Epithelial cell of esophagus (primary cell): ENCODE measurements around the gene POLR1D.
"Not testable (repeated sequence)": the region's sequence is repeated elsewhere in the genome, so short reads cannot be mapped to it uniquely, and the experiment has no call there.

Experiments
- DNase-seq: peaks from one replicate; pipeline ENCODE4 v3.0.0; 2010; ENCODE audit warnings: low read depth
- H3K4me3 ChIP-seq: 2 replicates; pipeline ENCODE4 v1.5.1; 2011; ENCODE audit warnings: mild to moderate bottlenecking, low read length, control low read depth
- TF ChIP-seq, protein P1 (sequence below): IDR thresholded peaks from 2 replicates; pipeline ENCODE4 v1.5.1; 2011; ENCODE audit warnings: low read depth, mild to moderate bottlenecking, low read length, control low read depth, inconsistent platforms; ENCODE audit not compliant: insufficient read depth; ENCODE audit errors: missing control alignments

Gene POLR1D

GRCh38 chr13:27622881-27623280, 1.2 kb downstream of the POLR1D start:
- H3K4me3 ChIP-seq = peak overlapping the region; percentile 83
- TF ChIP-seq, protein P1, sequence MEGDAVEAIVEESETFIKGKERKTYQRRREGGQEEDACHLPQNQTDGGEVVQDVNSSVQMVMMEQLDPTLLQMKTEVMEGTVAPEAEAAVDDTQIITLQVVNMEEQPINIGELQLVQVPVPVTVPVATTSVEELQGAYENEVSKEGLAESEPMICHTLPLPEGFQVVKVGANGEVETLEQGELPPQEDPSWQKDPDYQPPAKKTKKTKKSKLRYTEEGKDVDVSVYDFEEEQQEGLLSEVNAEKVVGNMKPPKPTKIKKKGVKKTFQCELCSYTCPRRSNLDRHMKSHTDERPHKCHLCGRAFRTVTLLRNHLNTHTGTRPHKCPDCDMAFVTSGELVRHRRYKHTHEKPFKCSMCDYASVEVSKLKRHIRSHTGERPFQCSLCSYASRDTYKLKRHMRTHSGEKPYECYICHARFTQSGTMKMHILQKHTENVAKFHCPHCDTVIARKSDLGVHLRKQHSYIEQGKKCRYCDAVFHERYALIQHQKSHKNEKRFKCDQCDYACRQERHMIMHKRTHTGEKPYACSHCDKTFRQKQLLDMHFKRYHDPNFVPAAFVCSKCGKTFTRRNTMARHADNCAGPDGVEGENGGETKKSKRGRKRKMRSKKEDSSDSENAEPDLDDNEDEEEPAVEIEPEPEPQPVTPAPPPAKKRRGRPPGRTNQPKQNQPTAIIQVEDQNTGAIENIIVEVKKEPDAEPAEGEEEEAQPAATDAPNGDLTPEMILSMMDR = no peak
- DNase-seq = no peak

DNA sequence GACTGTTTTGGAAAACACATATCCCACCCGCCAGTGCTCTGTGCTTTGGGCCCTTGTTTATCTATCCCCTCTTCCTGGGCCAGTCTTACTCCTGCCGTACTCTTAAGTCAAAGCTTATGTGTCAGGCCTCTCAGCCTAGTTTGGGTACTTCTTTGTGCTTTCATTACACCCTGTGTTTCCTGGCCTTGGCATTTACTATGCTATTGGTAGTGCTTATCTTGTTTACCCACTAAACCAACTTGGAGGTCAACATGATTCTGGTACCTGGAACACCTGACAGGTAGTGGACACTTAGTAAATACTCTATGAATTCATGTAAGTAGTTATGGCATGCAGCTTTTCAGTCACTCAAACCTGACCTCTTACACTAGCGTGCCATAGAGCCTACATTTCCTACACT, 2.4 kb downstream of the POLR1D start:
- no peak for DNase-seq
- TF ChIP-seq, protein P1 = no peak
- H3K4me3 ChIP-seq = no peak overlapping the region

DNA sequence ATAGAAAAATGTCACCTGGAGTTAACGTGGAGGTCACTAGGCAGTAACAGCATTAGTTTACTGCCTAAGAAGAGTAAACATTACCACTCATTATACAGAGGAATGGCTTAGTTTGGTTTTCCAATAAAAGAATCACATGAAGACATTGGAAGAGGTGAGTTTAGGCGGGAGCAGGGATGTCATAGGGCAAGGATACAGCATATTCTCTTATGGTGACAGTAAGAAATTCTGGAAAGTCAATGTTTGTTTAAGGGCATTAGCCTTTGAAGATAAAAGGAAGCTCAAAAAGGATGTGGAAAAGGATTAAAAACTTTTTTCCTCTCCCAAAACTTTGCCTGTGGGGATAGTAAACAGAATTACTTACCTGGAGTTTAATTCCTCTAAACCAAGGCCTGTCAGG, 4.1 kb downstream of the POLR1D start:
- DNase-seq = no peak

GRCh38 chr13:27627380-27627779, 5.7 kb downstream of the POLR1D start:
- DNase-seq = no peak
- no peak overlapping the region for H3K4me3 ChIP-seq
- TF ChIP-seq, protein P1 = no peak

More for the DNA sequence above, 4.1 kb downstream of the POLR1D start:
- H3K4me3 ChIP-seq = no peak overlapping the region
- TF ChIP-seq, protein P1 = no peak

GRCh38 chr13:27628081-27628480, 6.4 kb downstream of the POLR1D start:
- no peak for DNase-seq
- TF ChIP-seq, protein P1 = no peak
- H3K4me3 ChIP-seq = no peak overlapping the region

GRCh38 chr13:27628766-27629165, 7.1 kb downstream of the POLR1D start:
- not testable (repeated sequence) for H3K4me3 ChIP-seq, DNase-seq

DNA sequence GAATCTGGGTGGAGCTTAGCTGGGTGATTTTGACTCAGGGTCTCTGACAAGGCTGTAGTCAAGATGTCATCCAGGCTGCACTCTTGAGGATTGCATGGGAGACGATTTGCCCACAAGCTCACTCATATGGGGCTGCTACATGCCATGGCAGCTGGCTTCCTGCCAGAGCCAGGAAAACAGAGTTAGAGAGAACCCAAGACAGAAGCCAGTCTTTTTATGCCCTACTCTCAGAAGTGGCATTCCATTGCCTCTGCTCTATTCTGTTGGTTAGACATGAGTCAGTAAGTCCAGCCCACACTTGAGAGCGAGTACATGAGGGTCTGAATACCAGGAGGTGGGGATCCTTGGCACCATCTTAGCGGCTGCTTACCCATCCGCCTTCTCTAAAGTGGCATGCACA, 9.5 kb downstream of the POLR1D start:
- H3K4me3 ChIP-seq = no peak overlapping the region
- TF ChIP-seq, protein P1 = no peak
- DNase-seq = peak; percentile 31
